Measurements from ENCODE around the gene PLEKHG5. TPM values are rescaled to one million over a fixed set of nuclear protein-coding genes. Genes with fewer than 3 reads are reported as not detected.

PLEKHG5 gene
- total RNA-seq, 4 donors from 2014 or later = 5.8 to 18.1 (median 12.0) TPM

- no peaks in the 10 kb centered on the region for H3K9me3 ChIP-seq
- H3K36me3 ChIP-seq = peaks cover 8 to 65% (median 42%) of the 10 kb centered on the region in 4 donors
- WGBS = 35% methylated on average over 20 of the region's 33 CpGs
- DNase-seq (ENCODE audit: extremely low spot score) = no peak
- TF ChIP-seq POLR2AphosphoS5 (IDR thresholded peaks at IDR 0.05) (no peak), POLR2A (IDR thresholded peaks at IDR 0.05; ENCODE audit: low read depth) (no peak), EP300 (IDR thresholded peaks at IDR 0.05) (no peak), CTCF (IDR thresholded peaks at IDR 0.05) (peak; percentile 65 to 97 (median 75))
- intact Hi-C loops (cut with DNase I) = no loop called here
- H3K4me3 ChIP-seq = no peak overlapping the region
- H3K4me1 ChIP-seq = peaks cover 0 to 7% (median 3%) of the 10 kb centered on the region in 4 donors
- H3K27me3 ChIP-seq = no peaks in the 10 kb centered on the region
- H3K27ac ChIP-seq (replicated peaks in 1 of 4) = no peak overlapping the region
Measured at GRCh38 chr1:6475381-6476133, 15.9 kb downstream of the PLEKHG5 start.

GRCh38 chr1:6474815-6475282 lies 16.6 kb downstream of the PLEKHG5 start:
- 87% methylated on average over 13 of the region's 13 CpGs for WGBS
- Histone ChIP-seq H3K4me1 (peaks cover 0 to 7% (median 3%) of the 10 kb centered on the region in 4 donors), H3K27ac (replicated peaks in 1 of 4) (no peak overlapping the region), H3K27me3 (no peaks in the 10 kb centered on the region), H3K36me3 (peaks cover 8 to 73% (median 49%) of the 10 kb centered on the region in 4 donors), H3K4me3 (no peak overlapping the region), H3K9me3 (no peaks in the 10 kb centered on the region)
- intact Hi-C loops (cut with DNase I) = no loop called here
- TF ChIP-seq POLR2AphosphoS5 (IDR thresholded peaks at IDR 0.05) = no peak
- no peak for TF ChIP-seq CTCF (IDR thresholded peaks at IDR 0.05)
- TF ChIP-seq POLR2A (IDR thresholded peaks at IDR 0.05; ENCODE audit: low read depth) = no peak
- TF ChIP-seq EP300 (IDR thresholded peaks at IDR 0.05) = no peak
- DNase-seq (ENCODE audit: extremely low spot score) = no peak

- intact Hi-C loops (cut with DNase I) = no loop called here
- no peak for DNase-seq (ENCODE audit: extremely low spot score)
- 85% methylated on average over 8 of the region's 33 CpGs for WGBS
- no peaks in the 10 kb centered on the region for H3K9me3 ChIP-seq
- peaks cover 8 to 79% (median 55%) of the 10 kb centered on the region in 4 donors for H3K36me3 ChIP-seq
- H3K27me3 ChIP-seq = no peaks in the 10 kb centered on the region
- H3K4me3 ChIP-seq = no peak overlapping the region
- H3K4me1 ChIP-seq = peaks cover 0 to 7% (median 3%) of the 10 kb centered on the region in 4 donors
- H3K27ac ChIP-seq (replicated peaks in 1 of 4) = no peak overlapping the region
- TF ChIP-seq EP300 (IDR thresholded peaks at IDR 0.05) (no peak), POLR2AphosphoS5 (IDR thresholded peaks at IDR 0.05) (no peak), CTCF (IDR thresholded peaks at IDR 0.05) (no peak), POLR2A (IDR thresholded peaks at IDR 0.05; ENCODE audit: low read depth) (no peak)
Measured at GRCh38 chr1:6473974-6474814, 17.3 kb downstream of the PLEKHG5 start.

GRCh38 chr1:6473156-6473555 lies 18.3 kb downstream of the PLEKHG5 start:
- no peak overlapping the region for H3K27ac ChIP-seq (replicated peaks in 1 of 4)
- peaks cover 0 to 1% (median 0%) of the 10 kb centered on the region in 4 donors for H3K27me3 ChIP-seq
- no peak for DNase-seq (ENCODE audit: extremely low spot score)
- no peaks in the 10 kb centered on the region for H3K9me3 ChIP-seq
- peaks cover 11 to 89% (median 66%) of the 10 kb centered on the region in 4 donors for H3K36me3 ChIP-seq
- intact Hi-C loops (cut with DNase I) = no loop called here
- no peak overlapping the region for H3K4me3 ChIP-seq
- WGBS = 95% methylated on average over 10 of the region's 18 CpGs
- TF ChIP-seq CTCF (IDR thresholded peaks at IDR 0.05) (no peak), POLR2A (IDR thresholded peaks at IDR 0.05; ENCODE audit: low read depth) (no peak), EP300 (IDR thresholded peaks at IDR 0.05) (no peak), POLR2AphosphoS5 (IDR thresholded peaks at IDR 0.05) (no peak)
- peaks cover 0 to 7% (median 3%) of the 10 kb centered on the region in 4 donors for H3K4me1 ChIP-seq
